Activated naive CD4-positive, alpha-beta T cell treated with anti-CD3 and anti-CD28 coated beads for 36 hours (primary cell): ENCODE measurements around the gene KCNMA1. TPM values are rescaled to one million over a fixed set of nuclear protein-coding genes. Genes with fewer than 3 reads are reported as not detected.

Experiments
- CTCF ChIA-PET: fragments of 350-600 bp; sonication (Branson Sonifier 250); formaldehyde crosslinking; loops from one replicate; lab custom pipeline; 2021; ENCODE audit warnings: antibody characterized with exemption; lab: Charles Lee
- DNase-seq: peaks from one replicate; pipeline ENCODE4 v3.0.0-alpha.2; 2020
- H3K27ac Mint-ChIP-seq: one replicate; pipeline ENCODE4 v1.8.0; 2021; ENCODE audit warnings: mild to moderate bottlenecking, mixed read lengths
- H3K27me3 Mint-ChIP-seq: one replicate; pipeline ENCODE4 v1.8.0; 2021; ENCODE audit warnings: low read depth, mixed read lengths
- H3K36me3 Mint-ChIP-seq: one replicate; pipeline ENCODE4 v1.8.0; 2021; ENCODE audit warnings: low read depth, mixed read lengths
- H3K4me1 Mint-ChIP-seq: one replicate; pipeline ENCODE4 v1.8.0; 2021; ENCODE audit warnings: low read depth, mixed read lengths
- H3K4me3 Mint-ChIP-seq: one replicate; pipeline ENCODE4 v1.8.0; 2021; ENCODE audit warnings: mild to moderate bottlenecking, moderate library complexity, mixed read lengths
- H3K9me3 Mint-ChIP-seq: one replicate; pipeline ENCODE4 v1.8.0; 2021; ENCODE audit warnings: mixed read lengths
- intact Hi-C: fragments of 100-400 bp; cut with micrococcal nuclease; formaldehyde crosslinking; loops from one replicate; pipeline ENCODE4 v1.15.1; 2023
- total RNA-seq, 2 experiments: library from RNA; stranded (reverse); gene quantifications; one replicate each; pipeline ENCODE4 v1.2.3, GENCODE V29; 2021

The KCNMA1 gene
- total RNA-seq, 2 experiments from 2014 or later, result not detected

- H3K4me1 Mint-ChIP-seq, result no peaks in the 10 kb centered on the region
- CTCF ChIA-PET, result no interaction called here
- no peaks in the 10 kb centered on the region for H3K27me3 Mint-ChIP-seq
- H3K27ac Mint-ChIP-seq, result no peak overlapping the region
- intact Hi-C loops, result no loop called here
- no peaks in the 10 kb centered on the region for H3K9me3 Mint-ChIP-seq
- H3K36me3 Mint-ChIP-seq, result no peaks in the 10 kb centered on the region
- no peak overlapping the region for H3K4me3 Mint-ChIP-seq
- DNase-seq, result no peak
Measured at GRCh38 chr10:77087366-77087765, 550.2 kb downstream of the KCNMA1 start.

GRCh38 chr10:77086081-77086480 is 551.5 kb downstream of the KCNMA1 start:
- Mint-ChIP-seq H3K27ac (no peak overlapping the region), H3K9me3 (no peaks in the 10 kb centered on the region), H3K27me3 (no peaks in the 10 kb centered on the region), H3K4me3 (no peak overlapping the region), H3K36me3 (no peaks in the 10 kb centered on the region), H3K4me1 (no peaks in the 10 kb centered on the region)
- intact Hi-C loops, result no loop called here
- CTCF ChIA-PET, result no interaction called here
- no peak for DNase-seq

- no peak overlapping the region for H3K4me3 Mint-ChIP-seq
- H3K36me3 Mint-ChIP-seq, result no peaks in the 10 kb centered on the region
- CTCF ChIA-PET, result no interaction called here
- H3K27me3 Mint-ChIP-seq, result no peaks in the 10 kb centered on the region
- DNase-seq, result no peak
- intact Hi-C loops, result no loop called here
- no peak overlapping the region for H3K27ac Mint-ChIP-seq
- no peaks in the 10 kb centered on the region for H3K4me1 Mint-ChIP-seq
- no peaks in the 10 kb centered on the region for H3K9me3 Mint-ChIP-seq
Measured at GRCh38 chr10:77085344-77085743, 552.3 kb downstream of the KCNMA1 start.

GRCh38 chr10:77084431-77085144 is 553.0 kb downstream of the KCNMA1 start:
- Mint-ChIP-seq H3K9me3 (no peaks in the 10 kb centered on the region), H3K36me3 (no peaks in the 10 kb centered on the region), H3K4me1 (no peaks in the 10 kb centered on the region), H3K4me3 (no peak overlapping the region), H3K27me3 (no peaks in the 10 kb centered on the region), H3K27ac (no peak overlapping the region)
- intact Hi-C loops, result no loop called here
- CTCF ChIA-PET, result no interaction called here
- no peak for DNase-seq

GRCh38 chr10:77082601-77083252 is 554.9 kb downstream of the KCNMA1 start:
- no peak for DNase-seq
- Mint-ChIP-seq H3K27me3 (no peaks in the 10 kb centered on the region), H3K9me3 (no peaks in the 10 kb centered on the region), H3K4me3 (no peak overlapping the region), H3K4me1 (no peaks in the 10 kb centered on the region), H3K36me3 (no peaks in the 10 kb centered on the region), H3K27ac (no peak overlapping the region)
- CTCF ChIA-PET, result interaction anchor here (0.7 kb wide), 1 partner anchor 1732 kb away, joined by 3 read pairs; no protein-coding TSS in a partner anchor
- intact Hi-C loops, result no loop called here

GRCh38 chr10:77081481-77081891 is 556.1 kb downstream of the KCNMA1 start:
- H3K27ac Mint-ChIP-seq, result no peak overlapping the region
- H3K4me3 Mint-ChIP-seq, result no peak overlapping the region
- no peaks in the 10 kb centered on the region for H3K36me3 Mint-ChIP-seq
- H3K27me3 Mint-ChIP-seq, result no peaks in the 10 kb centered on the region
- intact Hi-C loops, result no loop called here
- CTCF ChIA-PET, result no interaction called here
- H3K9me3 Mint-ChIP-seq, result no peaks in the 10 kb centered on the region
- DNase-seq, result no peak
- H3K4me1 Mint-ChIP-seq, result no peaks in the 10 kb centered on the region

GRCh38 chr10:77080361-77081027 is 557.1 kb downstream of the KCNMA1 start:
- Mint-ChIP-seq H3K4me3 (no peak overlapping the region), H3K27me3 (no peaks in the 10 kb centered on the region), H3K36me3 (no peaks in the 10 kb centered on the region), H3K9me3 (no peaks in the 10 kb centered on the region), H3K4me1 (no peaks in the 10 kb centered on the region), H3K27ac (no peak overlapping the region)
- no peak for DNase-seq
- intact Hi-C loops, result no loop called here
- CTCF ChIA-PET, result no interaction called here

- H3K4me1 Mint-ChIP-seq, result no peaks in the 10 kb centered on the region
- H3K9me3 Mint-ChIP-seq, result no peaks in the 10 kb centered on the region
- no peaks in the 10 kb centered on the region for H3K27me3 Mint-ChIP-seq
- intact Hi-C loops, result no loop called here
- no peak overlapping the region for H3K4me3 Mint-ChIP-seq
- CTCF ChIA-PET, result no interaction called here
- no peak overlapping the region for H3K27ac Mint-ChIP-seq
- H3K36me3 Mint-ChIP-seq, result no peaks in the 10 kb centered on the region
- DNase-seq, result no peak
Measured at GRCh38 chr10:77079592-77080300, 557.9 kb downstream of the KCNMA1 start.

- CTCF ChIA-PET, result no interaction called here
- Mint-ChIP-seq H3K9me3 (no peaks in the 10 kb centered on the region), H3K4me1 (no peaks in the 10 kb centered on the region), H3K4me3 (no peak overlapping the region), H3K36me3 (no peaks in the 10 kb centered on the region), H3K27ac (no peak overlapping the region), H3K27me3 (no peaks in the 10 kb centered on the region)
- intact Hi-C loops, result no loop called here
- DNase-seq, result no peak
Measured at GRCh38 chr10:77077316-77077945, 560.2 kb downstream of the KCNMA1 start.

GRCh38 chr10:77075926-77076325 is 561.7 kb downstream of the KCNMA1 start:
- CTCF ChIA-PET, result no interaction called here
- no peaks in the 10 kb centered on the region for H3K4me1 Mint-ChIP-seq
- no peak for DNase-seq
- no peaks in the 10 kb centered on the region for H3K36me3 Mint-ChIP-seq
- H3K27ac Mint-ChIP-seq, result no peak overlapping the region
- intact Hi-C loops, result no loop called here
- H3K4me3 Mint-ChIP-seq, result no peak overlapping the region
- no peaks in the 10 kb centered on the region for H3K9me3 Mint-ChIP-seq
- no peaks in the 10 kb centered on the region for H3K27me3 Mint-ChIP-seq

- Mint-ChIP-seq H3K36me3 (no peaks in the 10 kb centered on the region), H3K27ac (no peak overlapping the region), H3K4me3 (no peak overlapping the region), H3K27me3 (peaks cover 3% of the 10 kb centered on the region), H3K9me3 (no peaks in the 10 kb centered on the region), H3K4me1 (no peaks in the 10 kb centered on the region)
- intact Hi-C loops, result no loop called here
- CTCF ChIA-PET, result no interaction called here
- no peak for DNase-seq
Measured at GRCh38 chr10:77074104-77074624, 563.4 kb downstream of the KCNMA1 start.

GRCh38 chr10:77073663-77073960 is 564.0 kb downstream of the KCNMA1 start:
- no peak for DNase-seq
- H3K27ac Mint-ChIP-seq, result no peak overlapping the region
- H3K9me3 Mint-ChIP-seq, result no peaks in the 10 kb centered on the region
- no peaks in the 10 kb centered on the region for H3K4me1 Mint-ChIP-seq
- CTCF ChIA-PET, result no interaction called here
- H3K4me3 Mint-ChIP-seq, result no peak overlapping the region
- peaks cover 3% of the 10 kb centered on the region for H3K27me3 Mint-ChIP-seq
- intact Hi-C loops, result no loop called here
- no peaks in the 10 kb centered on the region for H3K36me3 Mint-ChIP-seq
